ENCODE results near the gene CST6. TPM values are rescaled to one million over a fixed set of nuclear protein-coding genes. Genes with fewer than 3 reads are reported as not detected.

Gene CST6
- total RNA-seq, 1 donor: not detected

DNA sequence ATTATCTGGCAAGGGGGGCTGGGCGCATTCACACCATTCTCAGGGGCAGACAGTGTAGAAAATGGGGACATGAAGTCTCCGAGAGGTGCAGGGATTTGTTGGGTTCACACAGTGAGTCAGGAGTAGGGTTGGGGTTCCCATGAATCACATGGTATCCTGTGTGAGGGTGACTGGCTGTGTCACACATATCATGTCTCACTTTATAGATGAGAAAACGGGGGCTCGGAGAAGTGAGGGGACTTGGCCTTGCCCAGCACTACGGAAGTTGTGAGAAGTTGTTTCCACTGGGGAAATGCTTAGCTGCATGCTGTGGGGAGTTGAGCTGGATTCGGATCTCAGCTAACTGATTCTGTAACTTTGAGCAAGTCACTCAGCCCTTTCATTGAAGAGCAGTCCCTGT lies 32.9 kb downstream of the CST6 start:
- H3K27me3 ChIP-seq (ENCODE audit: insufficient read depth, low read length): peaks cover 2% of the 10 kb centered on the region
- H3K9me3 ChIP-seq (ENCODE audit: low read depth, low read length): no peaks in the 10 kb centered on the region
- H3K4me3 ChIP-seq (ENCODE audit: low read length): no peak overlapping the region
- peaks cover 9% of the 10 kb centered on the region for H3K4me1 ChIP-seq (ENCODE audit: insufficient read depth, low read length)

DNA sequence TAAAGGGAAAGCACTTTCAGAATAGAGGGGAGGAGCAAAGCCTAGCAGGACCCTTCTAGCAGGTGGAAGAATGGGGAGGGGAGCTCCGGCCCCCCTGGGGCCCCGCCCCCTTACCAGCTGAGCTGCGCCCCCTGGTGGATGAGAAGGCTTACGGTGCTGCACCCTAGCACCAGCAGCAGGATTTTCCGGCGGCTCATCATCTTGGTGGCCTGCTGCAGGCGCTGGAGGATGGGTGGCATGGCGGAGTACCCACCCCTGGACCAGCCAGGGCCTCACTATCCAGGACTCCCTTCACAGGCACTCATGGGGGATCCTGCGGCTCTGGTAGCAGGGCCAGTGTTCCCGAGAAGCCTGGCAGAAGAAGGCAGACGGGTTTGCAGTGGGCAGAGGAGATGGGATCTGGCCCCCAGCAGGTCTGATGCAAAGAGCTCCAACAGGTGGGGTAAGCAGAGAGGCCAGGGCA lies 33.4 kb downstream of the CST6 start:
- H3K4me1 ChIP-seq (ENCODE audit: insufficient read depth, low read length): peaks cover 9% of the 10 kb centered on the region
- no peaks in the 10 kb centered on the region for H3K9me3 ChIP-seq (ENCODE audit: low read depth, low read length)
- H3K4me3 ChIP-seq (ENCODE audit: low read length): no peak overlapping the region
- H3K27me3 ChIP-seq (ENCODE audit: insufficient read depth, low read length): peaks cover 2% of the 10 kb centered on the region

DNA sequence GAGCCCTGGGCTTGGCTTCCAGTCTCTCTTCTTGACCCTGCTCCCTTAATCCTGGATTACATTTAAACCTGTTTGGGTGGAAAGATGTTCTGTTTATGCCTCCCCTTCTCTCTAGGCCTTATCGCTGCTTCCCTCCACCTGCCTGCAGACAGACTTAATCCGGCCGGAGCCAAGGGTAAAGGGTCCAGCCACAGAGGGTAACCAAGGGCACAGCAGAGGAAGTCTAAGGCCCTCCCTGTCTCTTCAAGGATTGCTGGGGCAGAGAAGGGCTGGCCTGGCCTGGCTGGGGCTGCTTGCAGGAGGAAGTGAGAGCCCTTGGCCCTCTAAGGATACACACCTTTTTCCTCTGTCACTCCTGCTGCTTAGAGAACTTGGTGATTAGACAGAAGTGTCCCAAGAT lies 35.1 kb downstream of the CST6 start:
- H3K4me3 ChIP-seq (ENCODE audit: low read length): no peak overlapping the region
- H3K9me3 ChIP-seq (ENCODE audit: low read depth, low read length): no peaks in the 10 kb centered on the region
- peaks cover 19% of the 10 kb centered on the region for H3K4me1 ChIP-seq (ENCODE audit: insufficient read depth, low read length)
- H3K27me3 ChIP-seq (ENCODE audit: insufficient read depth, low read length): peaks cover 2% of the 10 kb centered on the region

DNA sequence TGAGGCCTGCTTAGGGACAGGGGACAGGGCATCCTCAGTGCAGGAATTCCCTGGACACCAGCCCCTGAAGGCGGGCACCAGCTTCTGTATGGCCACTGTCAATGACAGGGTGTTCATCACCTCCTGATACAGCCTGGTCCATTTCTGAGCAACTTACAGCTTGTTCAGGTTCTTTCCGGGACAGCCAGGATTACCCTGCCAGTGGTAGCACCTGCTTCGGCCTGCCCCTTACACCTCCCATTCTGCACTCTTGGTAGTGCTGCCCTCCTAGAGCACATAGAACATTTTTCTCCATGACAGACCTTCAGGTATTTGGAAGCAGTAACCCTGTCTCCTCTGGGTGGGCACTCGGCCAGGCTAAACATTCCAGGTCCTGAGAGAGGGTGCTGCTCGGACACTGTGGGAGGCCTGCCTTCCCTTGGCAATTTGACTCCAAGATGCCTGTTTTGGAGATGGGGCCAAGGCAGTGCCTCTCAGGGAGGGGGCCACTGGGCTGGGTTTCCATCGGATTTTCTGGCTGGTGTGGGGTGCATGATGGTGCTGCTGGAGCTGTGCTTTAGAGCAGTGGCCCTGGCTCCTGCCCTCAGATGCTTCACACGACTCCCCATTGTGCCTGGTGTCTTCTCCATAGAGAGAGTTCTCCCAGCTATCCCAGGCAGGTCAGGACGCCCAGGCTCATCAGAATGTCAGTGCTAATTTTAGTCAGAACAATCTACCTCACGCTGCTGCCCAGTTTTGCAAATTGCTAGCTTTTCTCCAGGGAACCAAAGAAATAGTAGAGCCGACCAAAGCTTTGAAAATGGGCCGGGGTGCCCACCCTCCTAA lies 35.9 kb downstream of the CST6 start:
- H3K4me3 ChIP-seq (ENCODE audit: low read length): no peak overlapping the region
- no peaks in the 10 kb centered on the region for H3K9me3 ChIP-seq (ENCODE audit: low read depth, low read length)
- H3K27me3 ChIP-seq (ENCODE audit: insufficient read depth, low read length): peaks cover 2% of the 10 kb centered on the region
- peaks cover 21% of the 10 kb centered on the region for H3K4me1 ChIP-seq (ENCODE audit: insufficient read depth, low read length)

DNA sequence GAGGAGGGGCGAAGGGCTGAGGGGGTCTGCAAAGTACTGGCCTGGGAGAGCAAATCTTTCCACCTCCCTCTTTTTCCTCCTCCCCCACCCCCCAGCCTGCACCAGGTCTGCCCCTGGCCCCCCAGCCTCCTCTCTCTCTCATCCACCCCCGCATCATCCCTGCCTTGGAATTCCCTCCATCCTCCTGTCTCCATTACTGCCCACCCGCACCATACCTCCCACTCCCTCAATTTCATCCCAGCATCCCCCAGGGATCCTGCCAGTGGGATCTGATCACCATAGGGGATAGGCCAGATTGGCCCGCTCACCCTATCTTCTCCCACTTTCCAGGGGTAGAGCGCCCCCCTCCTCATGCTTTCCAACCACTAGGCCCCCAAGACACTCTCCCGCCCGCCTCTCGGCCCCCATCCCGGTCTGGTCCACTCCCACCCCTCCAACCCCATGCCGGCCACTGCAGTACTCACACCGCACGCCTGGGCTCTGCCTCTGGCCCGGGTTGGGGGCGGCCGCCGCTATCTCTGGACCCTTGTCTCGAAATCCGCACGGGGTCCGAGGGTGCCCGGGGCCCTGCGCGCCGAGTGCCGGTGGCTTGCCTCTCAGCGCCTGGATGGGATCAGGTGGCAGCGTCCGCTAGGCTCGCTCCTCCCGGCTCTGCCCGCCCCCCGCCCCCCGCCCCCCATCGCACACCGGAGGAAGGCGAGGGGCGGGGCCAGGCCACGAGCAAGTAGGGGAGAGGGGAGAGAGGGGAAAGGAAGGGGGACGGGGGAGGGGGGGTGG lies 36.9 kb downstream of the CST6 start, which contains the start of gene GAL3ST3:
Gene GAL3ST3, minus strand, starts transcription at position 615 of the 777 bp plus-strand sequence. CDS start 3,746 bp downstream, outside the sequence.
- peaks cover 31% of the 10 kb centered on the region for H3K4me1 ChIP-seq (ENCODE audit: insufficient read depth, low read length)
- no peaks in the 10 kb centered on the region for H3K9me3 ChIP-seq (ENCODE audit: low read depth, low read length)
- no peak within 1 kb of the TSS for H3K4me3 ChIP-seq (ENCODE audit: low read length)
- peaks cover 2% of the 10 kb centered on the region for H3K27me3 ChIP-seq (ENCODE audit: insufficient read depth, low read length)

DNA sequence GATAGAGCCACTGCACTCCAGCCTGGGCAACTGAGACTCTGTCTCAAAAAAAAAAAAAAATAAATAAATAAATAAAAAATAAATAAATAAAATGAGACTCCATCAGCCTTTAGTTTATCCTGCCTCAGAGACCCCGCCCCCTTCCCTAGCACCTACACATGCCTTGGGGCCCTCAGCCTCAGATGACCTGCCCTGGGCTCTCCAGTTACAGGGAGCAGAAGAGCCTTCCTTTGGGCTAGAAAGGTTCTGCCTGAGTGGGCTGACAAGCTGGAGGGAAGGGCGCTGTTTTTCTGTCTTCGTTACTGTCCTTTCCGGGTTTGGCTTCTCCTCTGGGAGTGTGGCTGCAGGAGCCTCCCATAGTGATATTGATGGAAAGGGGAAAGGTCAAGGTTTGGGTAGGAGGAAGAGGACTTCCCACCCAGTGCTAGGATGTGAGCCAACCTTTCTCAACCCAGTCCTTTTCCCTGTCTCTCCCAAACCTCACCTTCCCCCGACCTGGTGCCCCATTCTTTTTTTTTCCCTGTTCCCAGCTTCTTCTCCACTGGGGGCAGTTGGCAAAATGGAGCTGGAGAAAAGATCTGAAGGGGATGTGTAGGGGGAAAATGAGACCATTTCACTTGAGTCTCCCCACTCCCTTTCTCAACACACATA lies 38.9 kb downstream of the CST6 start:
- H3K9me3 ChIP-seq (ENCODE audit: low read depth, low read length): no peaks in the 10 kb centered on the region
- peaks cover 23% of the 10 kb centered on the region for H3K4me1 ChIP-seq (ENCODE audit: insufficient read depth, low read length)
- no peak overlapping the region for H3K4me3 ChIP-seq (ENCODE audit: low read length)
- H3K27me3 ChIP-seq (ENCODE audit: insufficient read depth, low read length): peaks cover 2% of the 10 kb centered on the region

DNA sequence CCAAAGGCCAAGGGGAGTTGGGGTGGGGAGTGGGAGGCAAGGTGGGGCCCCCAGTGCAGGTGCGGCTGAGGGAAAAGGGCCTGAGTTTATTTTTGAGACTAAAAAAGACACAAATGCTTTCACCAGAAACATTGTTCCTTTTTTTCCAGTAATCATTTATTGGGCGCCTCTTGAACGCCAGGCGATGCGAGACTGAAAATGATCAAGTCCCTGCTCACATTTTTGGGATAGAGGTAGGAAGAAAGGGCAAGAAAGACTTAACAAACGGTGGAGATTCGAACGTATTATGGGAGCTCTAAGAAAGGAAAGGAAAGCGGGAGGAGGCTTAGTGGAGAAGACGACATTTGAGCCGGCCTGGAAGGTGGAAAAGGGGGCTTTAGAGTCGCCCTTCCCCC lies 39.6 kb downstream of the CST6 start:
- H3K4me3 ChIP-seq (ENCODE audit: low read length): peak overlapping the region; percentile 84
- peaks cover 23% of the 10 kb centered on the region for H3K4me1 ChIP-seq (ENCODE audit: insufficient read depth, low read length)
- no peaks in the 10 kb centered on the region for H3K9me3 ChIP-seq (ENCODE audit: low read depth, low read length)
- H3K27me3 ChIP-seq (ENCODE audit: insufficient read depth, low read length): peaks cover 2% of the 10 kb centered on the region

DNA sequence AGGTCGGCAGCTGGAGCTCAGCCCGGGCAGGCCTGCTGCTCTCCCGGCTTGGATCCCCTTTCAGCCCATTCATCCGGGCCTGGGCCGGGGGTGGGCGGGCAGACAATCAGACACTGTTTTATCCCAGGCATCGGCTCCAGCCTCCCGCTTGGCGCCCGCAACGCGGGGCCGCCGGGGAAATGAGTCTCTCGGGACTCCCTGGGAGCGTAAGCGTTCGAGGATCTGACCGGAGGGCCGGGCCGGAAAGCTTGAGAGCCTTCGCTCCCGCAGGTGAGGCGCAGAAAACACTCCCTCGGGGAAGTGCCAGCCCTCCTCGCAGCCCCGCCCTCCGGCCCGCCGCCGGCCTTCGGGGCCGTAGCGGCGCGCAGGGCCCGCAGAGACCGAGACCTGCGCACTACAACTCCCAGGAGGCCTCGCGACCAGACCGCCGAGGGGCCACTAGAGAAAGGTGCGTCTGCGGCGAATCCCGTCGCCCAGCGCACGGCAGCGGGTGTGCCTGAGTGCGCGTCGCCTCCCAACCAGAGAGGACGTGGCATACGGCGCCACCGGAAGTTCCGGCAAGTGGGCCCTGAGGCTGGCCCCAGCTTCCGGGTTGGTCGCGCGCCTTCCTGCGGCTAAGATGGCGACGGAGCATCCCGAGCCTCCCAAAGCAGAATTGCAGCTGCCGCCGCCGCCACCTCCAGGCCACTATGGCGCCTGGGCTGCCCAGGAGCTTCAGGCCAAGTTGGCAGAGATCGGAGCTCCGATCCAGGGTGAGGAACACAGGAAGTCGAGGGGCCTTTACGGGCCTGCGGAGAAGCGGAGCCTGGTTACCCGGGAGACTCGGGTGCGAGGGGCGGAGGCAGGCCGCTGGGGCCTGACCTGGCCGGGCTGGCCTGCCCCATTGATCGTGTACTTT lies 40.2 kb downstream of the CST6 start, which contains the start of gene SF3B2:
Gene SF3B2, plus strand, starts transcription at position 599 of the 898 bp plus-strand sequence. Its CDS starts 21 bp downstream, at position 620.
- H3K4me1 ChIP-seq (ENCODE audit: insufficient read depth, low read length): peaks cover 23% of the 10 kb centered on the region
- H3K4me3 ChIP-seq (ENCODE audit: low read length): peak within 1 kb of the TSS; percentile 84
- H3K9me3 ChIP-seq (ENCODE audit: low read depth, low read length): no peaks in the 10 kb centered on the region
- peaks cover 2% of the 10 kb centered on the region for H3K27me3 ChIP-seq (ENCODE audit: insufficient read depth, low read length)

DNA sequence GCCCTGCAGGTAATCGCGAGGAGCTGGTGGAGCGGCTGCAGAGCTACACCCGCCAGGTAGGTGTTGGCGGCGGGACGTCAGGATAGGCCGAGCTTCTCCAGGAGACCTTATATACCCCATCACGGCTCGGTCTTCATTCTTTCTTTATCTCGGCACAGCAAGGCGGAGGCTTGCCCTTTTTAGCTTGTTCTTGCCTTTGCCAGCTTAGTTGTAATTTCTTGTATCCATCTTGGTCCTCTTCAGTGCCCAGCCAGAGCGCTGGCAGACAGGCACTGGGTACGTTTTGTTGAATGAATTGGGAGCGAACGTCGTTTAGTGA lies 40.8 kb downstream of the CST6 start:
- Histone ChIP-seq H3K27me3 (ENCODE audit: insufficient read depth, low read length) (peaks cover 2% of the 10 kb centered on the region), H3K9me3 (ENCODE audit: low read depth, low read length) (no peaks in the 10 kb centered on the region), H3K4me1 (ENCODE audit: insufficient read depth, low read length) (peaks cover 23% of the 10 kb centered on the region), H3K4me3 (ENCODE audit: low read length) (peak overlapping the region; percentile 84)

DNA sequence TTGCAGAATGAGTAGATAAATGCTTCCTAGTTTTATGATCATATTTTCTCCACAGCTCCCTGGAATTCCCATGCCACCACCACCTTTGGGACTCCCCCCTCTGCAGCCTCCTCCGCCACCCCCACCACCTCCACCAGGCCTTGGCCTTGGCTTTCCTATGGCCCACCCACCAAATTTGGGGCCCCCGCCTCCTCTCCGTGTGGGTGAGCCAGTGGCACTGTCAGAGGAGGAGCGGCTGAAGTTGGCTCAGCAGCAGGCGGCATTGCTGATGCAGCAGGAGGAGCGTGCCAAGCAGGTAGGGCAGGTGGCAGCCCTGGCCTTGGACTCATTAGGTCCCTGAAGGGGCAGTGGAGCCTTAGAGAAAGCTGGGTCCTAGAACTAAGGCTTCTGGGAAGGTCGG lies 43.2 kb downstream of the CST6 start:
- no peak overlapping the region for H3K4me3 ChIP-seq (ENCODE audit: low read length)
- H3K4me1 ChIP-seq (ENCODE audit: insufficient read depth, low read length): peaks cover 23% of the 10 kb centered on the region
- no peaks in the 10 kb centered on the region for H3K9me3 ChIP-seq (ENCODE audit: low read depth, low read length)
- H3K27me3 ChIP-seq (ENCODE audit: insufficient read depth, low read length): no peaks in the 10 kb centered on the region

DNA sequence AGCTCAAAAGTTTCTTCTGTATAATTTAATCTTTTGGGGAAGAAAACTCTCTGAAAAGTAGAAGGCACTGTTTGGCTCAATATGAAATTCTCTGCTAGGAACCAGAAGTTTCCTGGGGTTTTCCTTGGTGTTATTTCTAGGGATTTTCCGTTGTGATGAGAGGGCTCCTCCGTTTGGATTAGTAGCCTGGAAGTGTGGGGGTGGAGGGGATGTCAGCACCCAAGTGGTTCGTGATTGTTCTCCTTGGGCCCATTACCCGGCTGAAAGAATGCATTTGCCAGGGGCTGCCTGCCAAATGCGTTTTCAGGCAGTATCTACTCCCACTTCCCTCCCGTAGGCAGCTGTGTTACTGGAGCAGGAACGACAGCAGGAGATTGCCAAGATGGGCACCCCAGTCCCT lies 44.7 kb downstream of the CST6 start:
- Histone ChIP-seq H3K4me1 (ENCODE audit: insufficient read depth, low read length) (peaks cover 15% of the 10 kb centered on the region), H3K9me3 (ENCODE audit: low read depth, low read length) (no peaks in the 10 kb centered on the region), H3K27me3 (ENCODE audit: insufficient read depth, low read length) (no peaks in the 10 kb centered on the region), H3K4me3 (ENCODE audit: low read length) (no peak overlapping the region)

DNA sequence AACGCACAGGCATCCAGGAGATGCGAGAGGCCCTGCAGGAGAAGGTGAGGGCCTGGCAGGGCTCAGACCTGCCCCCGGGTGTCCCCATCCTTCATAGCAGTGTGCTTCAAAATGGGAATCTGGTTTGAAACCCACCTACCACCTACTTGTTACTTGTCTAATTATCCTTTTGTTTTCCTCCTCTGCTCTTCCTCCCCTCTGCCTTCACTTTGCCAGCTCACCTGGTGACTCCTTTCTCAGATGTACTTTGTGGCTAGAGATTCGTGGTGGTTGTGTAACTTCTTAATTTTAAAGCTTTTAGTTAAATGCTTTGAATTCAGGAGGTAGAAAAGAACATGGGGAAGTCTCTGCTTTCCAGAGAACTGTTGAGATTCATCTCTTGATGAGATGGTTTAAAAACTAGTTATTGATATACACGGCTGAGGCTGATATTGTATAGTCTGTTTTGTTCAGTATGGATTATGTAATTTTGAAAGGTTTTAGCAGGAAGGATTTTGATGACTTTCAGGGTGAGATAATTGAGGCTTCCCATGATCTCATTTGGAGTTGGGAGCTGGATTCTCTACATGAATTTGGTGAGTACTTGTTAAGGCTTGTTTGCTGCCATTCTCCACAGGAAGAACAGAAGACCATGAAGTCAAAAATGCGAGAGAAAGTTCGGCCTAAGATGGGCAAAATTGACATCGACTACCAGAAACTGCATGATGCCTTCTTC lies 48.3 kb downstream of the CST6 start:
- Histone ChIP-seq H3K4me1 (ENCODE audit: insufficient read depth, low read length) (peaks cover 3% of the 10 kb centered on the region), H3K9me3 (ENCODE audit: low read depth, low read length) (no peaks in the 10 kb centered on the region), H3K27me3 (ENCODE audit: insufficient read depth, low read length) (no peaks in the 10 kb centered on the region), H3K4me3 (ENCODE audit: low read length) (no peak overlapping the region)

DNA sequence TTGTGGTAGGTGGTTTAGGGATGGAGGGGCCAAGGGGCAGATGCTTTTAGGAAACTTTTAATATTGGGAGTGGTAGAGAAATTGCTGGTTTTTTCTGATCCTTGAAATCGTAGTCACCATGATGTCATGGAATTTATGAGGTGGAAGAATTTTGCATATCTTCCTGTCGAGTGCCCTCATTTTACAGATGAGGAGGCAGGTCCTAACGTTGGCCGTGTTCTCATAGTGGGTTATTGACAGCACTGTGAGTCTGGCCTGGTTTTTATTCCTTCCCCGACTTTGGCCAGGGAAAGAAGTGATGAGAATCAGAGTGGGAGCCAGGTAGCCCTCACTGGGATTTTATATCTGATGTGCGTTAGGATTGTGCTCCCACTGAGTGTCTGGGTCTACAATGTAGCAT lies 49.5 kb downstream of the CST6 start:
- Histone ChIP-seq H3K4me1 (ENCODE audit: insufficient read depth, low read length) (peaks cover 7% of the 10 kb centered on the region), H3K4me3 (ENCODE audit: low read length) (no peak overlapping the region), H3K9me3 (ENCODE audit: low read depth, low read length) (no peaks in the 10 kb centered on the region), H3K27me3 (ENCODE audit: insufficient read depth, low read length) (no peaks in the 10 kb centered on the region)

DNA sequence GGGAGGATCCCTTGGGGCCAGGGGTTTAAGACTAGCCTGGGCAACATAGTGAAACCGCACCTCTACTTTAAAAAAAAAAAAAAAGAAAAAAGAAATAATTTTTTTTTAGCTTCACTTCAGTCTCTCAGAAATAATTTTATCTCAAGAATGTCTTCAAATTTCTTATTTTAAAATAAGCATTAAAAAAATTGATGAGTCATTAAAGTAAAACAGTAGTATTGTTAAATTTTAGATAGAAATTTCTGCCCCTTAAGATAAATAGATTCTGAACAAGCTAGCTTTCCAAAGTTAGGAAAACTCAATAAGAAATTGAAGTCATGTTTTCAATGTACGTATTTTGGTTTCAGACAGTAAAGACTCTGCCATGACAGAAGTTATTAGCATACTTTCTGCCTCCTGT lies 50.6 kb downstream of the CST6 start:
- H3K9me3 ChIP-seq (ENCODE audit: low read depth, low read length): no peaks in the 10 kb centered on the region
- H3K27me3 ChIP-seq (ENCODE audit: insufficient read depth, low read length): no peaks in the 10 kb centered on the region
- no peak overlapping the region for H3K4me3 ChIP-seq (ENCODE audit: low read length)
- peaks cover 19% of the 10 kb centered on the region for H3K4me1 ChIP-seq (ENCODE audit: insufficient read depth, low read length)
